Panc1 (cell line): ENCODE measurements around the gene ABLIM2. TPM values are rescaled to one million over a fixed set of nuclear protein-coding genes. Genes with fewer than 3 reads are reported as not detected.

Experiments used
- ATAC-seq: fragments of 200-7000 bp; cut with Tn5 transposase; 2 replicates; pipeline ENCODE4 v1.9.1; 2020; ENCODE audit warnings: mild to moderate bottlenecking, moderate library complexity
- BruUV-seq: library from RNA; stranded (reverse); fragments of 400-500 nt; replicated peaks from 2 replicates; lab custom pipeline; 2021; lab: Mats Ljungman, UMichigan
- CTCF ChIA-PET: fragments of 300-600 bp; sonication (Branson Sonifier 250); formaldehyde crosslinking; loops from one replicate; lab custom pipeline; 2022; ENCODE audit warnings: antibody characterized with exemption; lab: Charles Lee
- POLR2A ChIA-PET: fragments of 300-600 bp; sonication (Branson Sonifier 250); formaldehyde crosslinking; loops from one replicate; lab custom pipeline; 2022; ENCODE audit warnings: antibody characterized with exemption; lab: Charles Lee
- DNase-seq: peaks from one replicate; pipeline ENCODE4 v3.0.0-alpha.2; 2010; ENCODE audit warnings: low read depth, low spot score
- H3K27ac ChIP-seq: 2 replicates; pipeline ENCODE4 v1.5.1; 2011; ENCODE audit warnings: mild to moderate bottlenecking, low read length, inconsistent platforms
- H3K27me3 ChIP-seq: fragments of 200-500 bp; sonication (Bioruptor generic); 2 replicates; pipeline ENCODE4 v1.6.0; 2014; ENCODE audit warnings: low read length, inconsistent platforms; ENCODE audit not compliant: control insufficient read depth, insufficient read depth
- H3K36me3 ChIP-seq: fragments of 200-500 bp; sonication (Bioruptor generic); 2 replicates; pipeline ENCODE4 v1.5.1; 2014; ENCODE audit warnings: inconsistent platforms, mild to moderate bottlenecking, low read length, moderate library complexity; ENCODE audit not compliant: control insufficient read depth, insufficient read depth
- H3K4me1 ChIP-seq: 2 replicates; pipeline ENCODE4 v1.5.1; 2011; ENCODE audit warnings: inconsistent platforms, mild to moderate bottlenecking, low read length, moderate library complexity; ENCODE audit not compliant: control insufficient read depth, insufficient read depth
- H3K4me3 ChIP-seq, 2 experiments: 2 replicates each; pipeline ENCODE4 v1.5.1; 2011 to 2012; ENCODE audit warnings: low read depth in 2 of 2, low read length in 2 of 2, mild to moderate bottlenecking in 2 of 2, inconsistent platforms in 1 of 2, moderate library complexity in 1 of 2
- H3K9me3 ChIP-seq: fragments of 200-500 bp; sonication (Bioruptor generic); 2 replicates; pipeline ENCODE4 v1.5.1; 2014; ENCODE audit warnings: low read depth, mild to moderate bottlenecking, inconsistent platforms, low read length, moderate library complexity; ENCODE audit not compliant: control insufficient read depth, insufficient read depth
- POLR2AphosphoS5 ChIP-seq: IDR thresholded peaks from 2 replicates; pipeline ENCODE4 v1.6.1; 2012; ENCODE audit warnings: mild to moderate bottlenecking, low read depth, low read length, moderate library complexity
- SIN3A ChIP-seq: IDR thresholded peaks from 2 replicates; pipeline ENCODE4 v1.6.1; 2012; ENCODE audit warnings: low read depth, mild to moderate bottlenecking, low read length, moderate library complexity, borderline replicate concordance; ENCODE audit not compliant: insufficient read depth
- TCF7L2 ChIP-seq: IDR thresholded peaks from 2 replicates; pipeline ENCODE4 v1.6.1; 2011; ENCODE audit warnings: mild to moderate bottlenecking, low read depth, low read length, inconsistent platforms
- in situ Hi-C: cut with HindIII; loops from 2 replicates; pipeline ENCODE4 v1.10.0; 2016; ENCODE audit warnings: low sequenced_read_pairs, low pct_unique_long_range_greater_than_20kb
- intact Hi-C: fragments of 100-400 bp; cut with micrococcal nuclease; formaldehyde crosslinking; loops from one replicate; pipeline ENCODE4 v1.10.0; 2022; ENCODE audit not compliant: unreplicated experiment
- total RNA-seq: library from RNA; stranded (reverse); gene quantifications from one replicate; pipeline ENCODE4 v1.2.1, GENCODE V29; 2021; ENCODE audit not compliant: unreplicated experiment
- TF ChIP-seq, protein P1 (sequence below), 2 experiments: IDR thresholded peaks; 2 replicates each; pipeline ENCODE4 v1.6.1; 2011 to 2012; ENCODE audit warnings: low read depth in 2 of 2, control low read depth in 1 of 2, low read length in 1 of 2, mild to moderate bottlenecking in 1 of 2, moderate library complexity in 1 of 2; ENCODE audit not compliant: insufficient read depth in 1 of 2
- TF ChIP-seq, protein P2 (sequence below): fragments of 450-650 bp; IDR thresholded peaks from 2 replicates; pipeline ENCODE4 v1.5.1; 2017; ENCODE audit warnings: mild to moderate bottlenecking

The ABLIM2 gene
- total RNA-seq, 1 experiment from 2014 or later = 0.64 TPM

DNA sequence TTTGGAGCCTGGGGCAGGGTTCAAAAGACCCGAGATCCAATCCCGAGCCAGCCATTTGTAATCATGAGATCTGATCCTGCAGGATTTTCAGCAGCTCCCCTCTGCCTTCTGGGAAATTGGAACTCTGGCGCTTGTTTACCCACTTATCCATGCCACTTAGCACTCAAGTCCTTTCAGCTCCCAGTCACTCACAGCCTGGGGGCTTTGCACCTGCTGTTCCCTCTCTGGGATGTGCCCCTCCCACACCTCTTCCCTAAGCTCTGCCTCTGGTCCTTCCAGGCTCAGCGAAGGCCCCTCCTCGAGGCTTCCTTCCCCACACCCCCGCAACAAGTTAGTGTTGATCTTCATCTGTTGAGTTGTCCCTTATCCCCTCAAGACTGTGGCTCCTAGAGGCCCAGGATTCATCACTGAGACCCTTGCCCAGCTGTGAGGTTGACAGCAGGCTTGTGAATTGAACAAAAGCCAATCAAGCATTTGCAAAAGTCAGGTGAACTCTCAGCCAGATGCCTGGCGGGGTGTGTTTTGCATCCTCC lies 119.8 kb downstream of the ABLIM2 start:
- DNase-seq (no peak), ATAC-seq (no peak)
- H3K4me1 ChIP-seq = no peaks in the 10 kb centered on the region; the same call in 1 of the 2 replicates
- H3K36me3 ChIP-seq = no peaks in the 10 kb centered on the region
- CTCF ChIA-PET = no interaction called here
- intact Hi-C loops (no loop called here), in situ Hi-C loops (no loop called here)
- no peaks in the 10 kb centered on the region for H3K27me3 ChIP-seq
- TF ChIP-seq, protein P1, sequence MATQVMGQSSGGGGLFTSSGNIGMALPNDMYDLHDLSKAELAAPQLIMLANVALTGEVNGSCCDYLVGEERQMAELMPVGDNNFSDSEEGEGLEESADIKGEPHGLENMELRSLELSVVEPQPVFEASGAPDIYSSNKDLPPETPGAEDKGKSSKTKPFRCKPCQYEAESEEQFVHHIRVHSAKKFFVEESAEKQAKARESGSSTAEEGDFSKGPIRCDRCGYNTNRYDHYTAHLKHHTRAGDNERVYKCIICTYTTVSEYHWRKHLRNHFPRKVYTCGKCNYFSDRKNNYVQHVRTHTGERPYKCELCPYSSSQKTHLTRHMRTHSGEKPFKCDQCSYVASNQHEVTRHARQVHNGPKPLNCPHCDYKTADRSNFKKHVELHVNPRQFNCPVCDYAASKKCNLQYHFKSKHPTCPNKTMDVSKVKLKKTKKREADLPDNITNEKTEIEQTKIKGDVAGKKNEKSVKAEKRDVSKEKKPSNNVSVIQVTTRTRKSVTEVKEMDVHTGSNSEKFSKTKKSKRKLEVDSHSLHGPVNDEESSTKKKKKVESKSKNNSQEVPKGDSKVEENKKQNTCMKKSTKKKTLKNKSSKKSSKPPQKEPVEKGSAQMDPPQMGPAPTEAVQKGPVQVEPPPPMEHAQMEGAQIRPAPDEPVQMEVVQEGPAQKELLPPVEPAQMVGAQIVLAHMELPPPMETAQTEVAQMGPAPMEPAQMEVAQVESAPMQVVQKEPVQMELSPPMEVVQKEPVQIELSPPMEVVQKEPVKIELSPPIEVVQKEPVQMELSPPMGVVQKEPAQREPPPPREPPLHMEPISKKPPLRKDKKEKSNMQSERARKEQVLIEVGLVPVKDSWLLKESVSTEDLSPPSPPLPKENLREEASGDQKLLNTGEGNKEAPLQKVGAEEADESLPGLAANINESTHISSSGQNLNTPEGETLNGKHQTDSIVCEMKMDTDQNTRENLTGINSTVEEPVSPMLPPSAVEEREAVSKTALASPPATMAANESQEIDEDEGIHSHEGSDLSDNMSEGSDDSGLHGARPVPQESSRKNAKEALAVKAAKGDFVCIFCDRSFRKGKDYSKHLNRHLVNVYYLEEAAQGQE (IDR thresholded peaks at IDR 0.05; ENCODE audit: insufficient read depth in 1 of 2, low read depth in 2 of 2, low read length in 1 of 2) = no peak
- TF ChIP-seq POLR2AphosphoS5 (no peak), TCF7L2 (no peak), SIN3A (no peak)
- TF ChIP-seq, protein P2, sequence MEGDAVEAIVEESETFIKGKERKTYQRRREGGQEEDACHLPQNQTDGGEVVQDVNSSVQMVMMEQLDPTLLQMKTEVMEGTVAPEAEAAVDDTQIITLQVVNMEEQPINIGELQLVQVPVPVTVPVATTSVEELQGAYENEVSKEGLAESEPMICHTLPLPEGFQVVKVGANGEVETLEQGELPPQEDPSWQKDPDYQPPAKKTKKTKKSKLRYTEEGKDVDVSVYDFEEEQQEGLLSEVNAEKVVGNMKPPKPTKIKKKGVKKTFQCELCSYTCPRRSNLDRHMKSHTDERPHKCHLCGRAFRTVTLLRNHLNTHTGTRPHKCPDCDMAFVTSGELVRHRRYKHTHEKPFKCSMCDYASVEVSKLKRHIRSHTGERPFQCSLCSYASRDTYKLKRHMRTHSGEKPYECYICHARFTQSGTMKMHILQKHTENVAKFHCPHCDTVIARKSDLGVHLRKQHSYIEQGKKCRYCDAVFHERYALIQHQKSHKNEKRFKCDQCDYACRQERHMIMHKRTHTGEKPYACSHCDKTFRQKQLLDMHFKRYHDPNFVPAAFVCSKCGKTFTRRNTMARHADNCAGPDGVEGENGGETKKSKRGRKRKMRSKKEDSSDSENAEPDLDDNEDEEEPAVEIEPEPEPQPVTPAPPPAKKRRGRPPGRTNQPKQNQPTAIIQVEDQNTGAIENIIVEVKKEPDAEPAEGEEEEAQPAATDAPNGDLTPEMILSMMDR = no peak
- POLR2A ChIA-PET = no interaction called here
- no TSS peak for BruUV-seq
- H3K9me3 ChIP-seq = no peaks in the 10 kb centered on the region
- no peak overlapping the region for H3K4me3 ChIP-seq
- H3K27ac ChIP-seq = no peak overlapping the region

DNA sequence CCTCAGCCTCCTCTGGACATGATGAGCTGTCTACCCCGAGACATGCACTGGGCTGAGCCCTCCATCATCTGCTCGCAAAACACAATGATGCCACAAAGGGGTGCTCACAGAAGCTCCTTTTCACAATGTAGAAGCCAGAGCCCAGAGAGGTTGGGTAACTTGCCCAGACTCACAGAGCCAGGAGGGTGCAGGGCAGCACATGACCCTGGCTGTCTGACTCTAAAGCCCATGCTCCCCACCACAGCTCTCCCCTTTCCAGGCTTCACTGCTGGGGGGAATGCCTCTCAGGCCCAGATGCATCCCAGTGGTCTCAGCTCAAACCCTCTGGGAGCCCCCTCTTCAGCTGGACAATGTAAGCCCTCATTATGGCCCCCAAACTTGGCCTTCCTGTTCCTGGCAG lies 120.5 kb downstream of the ABLIM2 start:
- no peak for ATAC-seq
- H3K4me1 ChIP-seq = no peaks in the 10 kb centered on the region; the same call in 1 of the 2 replicates

More for the DNA sequence above, 120.5 kb downstream of the ABLIM2 start:
- DNase-seq = no peak
- Histone ChIP-seq H3K36me3 (no peaks in the 10 kb centered on the region), H3K9me3 (no peaks in the 10 kb centered on the region), H3K27ac (no peak overlapping the region), H3K4me3 (no peak overlapping the region), H3K27me3 (no peaks in the 10 kb centered on the region)
- CTCF ChIA-PET = no interaction called here
- BruUV-seq = no TSS peak
- in situ Hi-C loops (no loop called here), intact Hi-C loops (no loop called here)
- TF ChIP-seq POLR2AphosphoS5 (no peak), TCF7L2 (no peak), SIN3A (no peak)
- TF ChIP-seq, protein P2 = no peak
- TF ChIP-seq, protein P1 (IDR thresholded peaks at IDR 0.05; ENCODE audit: insufficient read depth in 1 of 2, low read depth in 2 of 2, low read length in 1 of 2) = no peak
- POLR2A ChIA-PET = no interaction called here
